B cell (primary cell): ENCODE measurements around the gene ARHGAP12. TPM values are rescaled to one million over a fixed set of nuclear protein-coding genes. Genes with fewer than 3 reads are reported as not detected.

ENCODE experiments used
- ATAC-seq: fragments of 200-7000 bp; cut with Tn5 transposase; one replicate; pipeline ENCODE4 v1.10.0; 2021; ENCODE audit warnings: low read depth, mild to moderate bottlenecking, moderate number of reproducible peaks, moderate library complexity
- CTCF ChIA-PET: fragments of 350-600 bp; sonication (Branson Sonifier 250); formaldehyde crosslinking; loops from one replicate; lab custom pipeline; 2021; ENCODE audit warnings: antibody characterized with exemption, inconsistent platforms; lab: Charles Lee
- POLR2A ChIA-PET: fragments of 350-600 bp; sonication (Branson Sonifier 250); formaldehyde crosslinking; loops from one replicate; lab custom pipeline; 2021; ENCODE audit warnings: antibody characterized with exemption; lab: Charles Lee
- DNase-seq: peaks from one replicate; pipeline ENCODE4 v3.0.0; 2013
- H2AFZ ChIP-seq: 2 replicates; pipeline ENCODE4 v1.6.1; 2012; ENCODE audit warnings: mild to moderate bottlenecking, low read depth, low read length; ENCODE audit not compliant: insufficient read depth, poor library complexity, severe bottlenecking
- H3K27ac ChIP-seq, 2 donors: 1 replicate in 1 of 2; 2 replicates in 1 of 2; pipeline ENCODE4 v1.5.1; 2012 to 2013; ENCODE audit warnings: low read length in 2 of 2, mild to moderate bottlenecking in 2 of 2, moderate library complexity in 1 of 2
- H3K27me3 ChIP-seq, 4 experiments: fragments of 200-600 bp in 1 of 4; sonication (generic) in 1 of 4; replicated peaks in 1 of 4; 1 replicate in 2 of 4; 2 replicates in 2 of 4; pipeline versions ENCODE4 v1.6.1 to v1.7.0; 2013 to 2016; ENCODE audit warnings: low read length in 3 of 4, mild to moderate bottlenecking in 2 of 4, mixed read lengths in 1 of 4, moderate library complexity in 1 of 4; ENCODE audit not compliant: insufficient read depth in 4 of 4, control insufficient read depth in 3 of 4; ENCODE audit errors: control extremely low read depth in 1 of 4
- H3K36me3 ChIP-seq, 2 experiments: replicated peaks in 1 of 2; 1 replicate in 1 of 2; 2 replicates in 1 of 2; pipeline versions ENCODE4 v1.6.1 to v1.7.1; 2013; ENCODE audit warnings: low read length in 1 of 2; ENCODE audit not compliant: insufficient read depth in 2 of 2, control insufficient read depth in 1 of 2; ENCODE audit errors: control extremely low read depth in 1 of 2, extremely low read depth in 1 of 2
- H3K4me1 ChIP-seq, 2 donors: fragments of 200-600 bp in 1 of 2; sonication (generic) in 1 of 2; 1 replicate in 1 of 2; 2 replicates in 1 of 2; pipeline versions ENCODE4 v1.5.1 to v1.6.1; 2013 to 2017; ENCODE audit warnings: low read length in 2 of 2; ENCODE audit not compliant: control insufficient read depth in 2 of 2, insufficient read depth in 2 of 2
- H3K4me2 ChIP-seq: replicated peaks from 2 replicates; pipeline ENCODE3; 2012; ENCODE audit warnings: mild to moderate bottlenecking, low read depth, low read length; ENCODE audit not compliant: poor library complexity, severe bottlenecking
- H3K4me3 ChIP-seq, 5 experiments: fragments of 200-600 bp in 1 of 5; sonication (generic) in 1 of 5; 1 replicate in 3 of 5; 2 replicates in 2 of 5; pipeline versions ENCODE4 v1.5.1 to v1.7.0; 2011 to 2016; ENCODE audit warnings: low read length in 4 of 5, mild to moderate bottlenecking in 4 of 5, low read depth in 2 of 5, control low read depth in 1 of 5, moderate library complexity in 1 of 5; ENCODE audit not compliant: insufficient read depth in 1 of 5; ENCODE audit errors: control extremely low read depth in 1 of 5, extremely low read depth in 1 of 5
- H3K79me2 ChIP-seq: fragments of 200-600 bp; sonication (generic); one replicate; pipeline ENCODE4 v1.6.0; 2016; ENCODE audit warnings: low read length; ENCODE audit not compliant: control insufficient read depth, insufficient read depth
- H3K9ac ChIP-seq: fragments of 200-600 bp; sonication (generic); 2 replicates; pipeline ENCODE4 v1.6.1; 2017; ENCODE audit warnings: mild to moderate bottlenecking, low read length, moderate library complexity
- H3K9me3 ChIP-seq, 3 donors: one replicate each; pipeline versions ENCODE4 v1.6.1 to v1.7.1; 2013; ENCODE audit warnings: low read length in 2 of 3; ENCODE audit not compliant: control insufficient read depth in 2 of 3, insufficient read depth in 1 of 3; ENCODE audit errors: control extremely low read depth in 1 of 3
- H4K20me1 ChIP-seq: 2 replicates; pipeline ENCODE4 v1.6.0; 2012; ENCODE audit warnings: mild to moderate bottlenecking, low read length; ENCODE audit not compliant: insufficient read depth, control insufficient read depth, poor library complexity, severe bottlenecking
- H3K27ac Mint-ChIP-seq: one replicate; pipeline ENCODE4 v1.8.0; 2021; ENCODE audit warnings: mixed read lengths
- H3K27me3 Mint-ChIP-seq: one replicate; pipeline ENCODE4 v1.8.0; 2021; ENCODE audit warnings: mixed read lengths
- H3K4me1 Mint-ChIP-seq: one replicate; pipeline ENCODE4 v1.8.0; 2021; ENCODE audit warnings: mixed read lengths
- H3K4me3 Mint-ChIP-seq: one replicate; pipeline ENCODE4 v1.8.0; 2021; ENCODE audit warnings: mixed read lengths
- H3K9me3 Mint-ChIP-seq: one replicate; pipeline ENCODE4 v1.8.0; 2022; ENCODE audit warnings: mixed read lengths; ENCODE audit not compliant: insufficient read depth
- CTCF ChIP-seq: fragments of 200-600 bp; IDR thresholded peaks from one replicate; pipeline ENCODE4 v1.8.0; 2022; ENCODE audit warnings: antibody characterized with exemption, mild to moderate bottlenecking
- EZH2 ChIP-seq: IDR thresholded peaks from 2 replicates; pipeline ENCODE4 v1.6.1; 2012; ENCODE audit warnings: borderline replicate concordance, low read depth, mild to moderate bottlenecking, moderate library complexity, low read length; ENCODE audit not compliant: insufficient read depth, poor library complexity, severe bottlenecking
- WGBS: methylation state at CpG from one replicate; pipeline ENCODE4 v1.1.5; 2013; ENCODE audit warnings: missing lambda C conversion rate; ENCODE audit not compliant: insufficient coverage; 5-methylcytosine and 5-hydroxymethylcytosine counted together
- intact Hi-C: fragments of 100-400 bp; cut with micrococcal nuclease; formaldehyde crosslinking; loops from one replicate; pipeline ENCODE4 v1.10.0; 2022
- polyA plus RNA-seq: library from polyadenylated mRNA; depleted of rRNA; stranded (reverse); fragments of >200 nt; gene quantifications from 2 replicates; pipeline ENCODE4 v1.2.3, GENCODE V29; 2012
- total RNA-seq, 2 donors: library from RNA; stranded (reverse); fragments of 120-200 nt in 1 of 2; gene quantifications; 1 replicate in 1 of 2; 2 replicates in 1 of 2; pipeline versions ENCODE4 v1.2.3 to v1.2.4, GENCODE V29; 2013 to 2022

ARHGAP12 gene
- total and polyA plus RNA-seq, 2 donors (not counting 1 experiment from before 2014, with no cell fraction given): 12.3 to 45.3 TPM

- no peak overlapping the region for H3K27ac ChIP-seq
- H3K36me3 ChIP-seq: no peaks in the 10 kb centered on the region
- H3K27ac Mint-ChIP-seq: no peak overlapping the region
- H3K9me3 ChIP-seq: peaks cover 0 to 4% (median 2%) of the 10 kb centered on the region in 3 donors
- ATAC-seq: no peak
- ChIA-PET CTCF (no interaction called here), POLR2A (no interaction called here)
- no peaks in the 10 kb centered on the region for H3K9me3 Mint-ChIP-seq
- no peak overlapping the region for H2AFZ ChIP-seq
- H3K4me3 Mint-ChIP-seq: no peak overlapping the region
- peaks cover 99% of the 10 kb centered on the region for H3K79me2 ChIP-seq
- intact Hi-C loops: loop anchor here (10.0 kb wide), 1 partner anchor 1216 kb away; no protein-coding TSS in a partner anchor
- WGBS: 75% methylated on average over 1 of the region's 4 CpGs
- peaks cover 48% of the 10 kb centered on the region for H3K4me1 Mint-ChIP-seq
- no peak overlapping the region for H3K4me2 ChIP-seq
- no peak overlapping the region for H3K4me3 ChIP-seq
- no peak overlapping the region for H3K9ac ChIP-seq
- no peaks in the 10 kb centered on the region for H3K27me3 ChIP-seq
- H3K27me3 Mint-ChIP-seq: no peaks in the 10 kb centered on the region
- no peak for DNase-seq
- peaks cover 21 to 26% of the 10 kb centered on the region in 2 donors for H3K4me1 ChIP-seq
- TF ChIP-seq EZH2: no peak
- no peak for TF ChIP-seq CTCF
- peaks cover 63% of the 10 kb centered on the region for H4K20me1 ChIP-seq
Measured at GRCh38 chr10:31921031-31921430, 7.6 kb downstream of the ARHGAP12 start.

- H4K20me1 ChIP-seq: peaks cover 68% of the 10 kb centered on the region
- Mint-ChIP-seq H3K4me1 (peaks cover 48% of the 10 kb centered on the region), H3K4me3 (no peak overlapping the region), H3K9me3 (no peaks in the 10 kb centered on the region), H3K27me3 (no peaks in the 10 kb centered on the region), H3K27ac (no peak overlapping the region)
- no CpG with 5 or more reads among the region's 2 CpGs for WGBS
- ATAC-seq: no peak
- H3K4me1 ChIP-seq: peaks cover 19 to 23% of the 10 kb centered on the region in 2 donors
- H3K36me3 ChIP-seq: no peaks in the 10 kb centered on the region
- intact Hi-C loops: loop anchor here (10.0 kb wide), 1 partner anchor 1216 kb away; no protein-coding TSS in a partner anchor
- H2AFZ ChIP-seq: no peak overlapping the region
- ChIA-PET CTCF (no interaction called here), POLR2A (no interaction called here)
- DNase-seq: no peak
- H3K27ac ChIP-seq: no peak overlapping the region
- no peaks in the 10 kb centered on the region for H3K27me3 ChIP-seq
- TF ChIP-seq EZH2: no peak
- no peak for TF ChIP-seq CTCF
- peaks cover 0 to 4% (median 2%) of the 10 kb centered on the region in 3 donors for H3K9me3 ChIP-seq
- H3K4me2 ChIP-seq: no peak overlapping the region
- H3K4me3 ChIP-seq: no peak overlapping the region
- no peak overlapping the region for H3K9ac ChIP-seq
- peaks cover 99% of the 10 kb centered on the region for H3K79me2 ChIP-seq
Measured at GRCh38 chr10:31920538-31920937, 8.1 kb downstream of the ARHGAP12 start.
